ENCODE data around the gene SYNPO2. TPM values are rescaled to one million over a fixed set of nuclear protein-coding genes. Genes with fewer than 3 reads are reported as not detected.

SYNPO2 gene
- total and polyA plus RNA-seq, 2 of the 8 experiments (the other 6 are each of a cell fraction or from before 2014, with no cell fraction given) = 0.50 to 4.2 TPM

GRCh38 chr4:118916691-118917289 is 28.1 kb downstream of the SYNPO2 start (continued):
- no peak for TF ChIP-seq CHD7 (IDR thresholded peaks at IDR 0.05; ENCODE audit: insufficient replicate concordance, low read length)
- no peak for TF ChIP-seq KDM5A (IDR thresholded peaks at IDR 0.05; ENCODE audit: low read length)

All from H1 (cell line).